Measurements from ENCODE around the gene SLC6A4. TPM values are rescaled to one million over a fixed set of nuclear protein-coding genes. Genes with fewer than 3 reads are reported as not detected.

SLC6A4 gene
- 10 to 100 TPM in 1 of 2 donors, 1 to 10 TPM in 1; 3.5 to 12.7 TPM for total RNA-seq
- polyA plus RNA-seq, result 1 to 10 TPM; 8.8 to 8.9 TPM
- long read RNA-seq, donor 1, result 0 reads
- long read RNA-seq, donor 2, result 0 reads
- long read RNA-seq, donor 3, result 0 reads
- long read RNA-seq, donor 4, result 0 reads
- long read RNA-seq, donor 5, result 0 reads

DNA sequence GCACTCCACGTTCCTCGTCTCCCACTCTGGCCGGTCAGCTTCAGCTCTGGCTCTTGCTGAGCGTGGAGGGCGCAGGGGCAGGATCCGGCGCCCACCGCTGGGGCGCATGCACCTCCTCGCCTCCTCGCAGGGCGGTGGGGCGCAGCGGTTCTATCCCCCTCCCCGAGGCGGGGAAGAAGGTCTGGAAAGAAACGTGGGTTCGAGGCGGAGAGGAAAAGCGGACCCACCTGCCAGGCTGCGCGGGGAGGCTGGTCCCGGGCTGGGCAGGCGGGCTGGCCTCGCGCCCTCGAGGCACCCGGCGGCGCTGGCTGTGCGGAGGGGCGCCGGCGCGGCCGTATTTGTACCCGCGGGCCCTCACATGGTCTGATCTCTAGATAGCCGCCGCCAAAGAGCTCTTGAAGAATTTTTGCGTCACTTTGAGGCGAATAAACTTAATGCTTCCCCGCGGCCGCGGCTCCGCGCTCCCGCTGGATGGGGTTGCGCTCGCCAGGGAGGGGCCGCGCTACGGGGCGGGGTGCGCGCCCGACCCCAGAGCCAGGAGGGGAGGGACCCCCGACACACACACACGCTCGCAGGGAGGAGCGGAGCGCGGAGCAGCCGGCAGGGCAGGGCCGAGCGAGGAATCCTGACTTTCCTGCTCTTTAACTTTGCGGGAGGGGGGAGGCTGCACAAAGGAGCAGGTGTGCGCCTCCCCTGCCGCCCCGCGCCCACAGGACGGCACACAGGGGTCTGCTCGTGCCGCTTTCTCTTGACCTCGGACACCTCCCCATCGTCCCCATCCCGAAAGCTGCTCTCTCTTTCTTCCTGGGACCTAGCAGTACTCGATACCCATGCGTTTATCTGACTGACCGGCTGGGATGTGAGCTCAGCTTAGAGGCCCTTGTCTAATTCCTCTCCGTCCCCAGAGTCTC, at the start of gene SLC6A4:
TSS of gene SLC6A4 (minus strand) at position 312 of the 911 bp plus-strand sequence. CDS start 13,739 bp downstream, outside the sequence.
- Histone ChIP-seq H3K4me1 (ENCODE audit: control insufficient read depth in 5 of 5, insufficient read depth in 5 of 5, low read length in 5 of 5) (peaks cover 0 to 31% (median 8%) of the 10 kb centered on the region in 5 donors), H3K9me3 (ENCODE audit: control insufficient read depth in 4 of 4, insufficient read depth in 3 of 4, low read length in 3 of 4) (peaks cover 0 to 7% (median 0%) of the 10 kb centered on the region in 4 donors), H3K36me3 (ENCODE audit: control insufficient read depth in 4 of 4, insufficient read depth in 4 of 4, low read length in 4 of 4) (no peaks in the 10 kb centered on the region), H3K4me3 (peak within 1 kb of the TSS; percentile 30), H3K9ac (ENCODE audit: insufficient read depth in 1 of 2, low read length in 2 of 2) (no peak within 1 kb of the TSS), H3K27ac (ENCODE audit: low read depth in 1 of 2, low read length in 1 of 2) (peak within 1 kb of the TSS in 1 of 2 donors; percentile 86), H3K27me3 (ENCODE audit: control insufficient read depth in 3 of 3, insufficient read depth in 3 of 3, low read length in 2 of 3) (peaks cover 0 to 57% (median 37%) of the 10 kb centered on the region in 3 donors)
- ATAC-seq (ENCODE audit: insufficient read depth, low FRiP score) (peak; percentile 32), DNase-seq (peak; percentile 38 to 47 (median 39))
- TF ChIP-seq, protein P1, sequence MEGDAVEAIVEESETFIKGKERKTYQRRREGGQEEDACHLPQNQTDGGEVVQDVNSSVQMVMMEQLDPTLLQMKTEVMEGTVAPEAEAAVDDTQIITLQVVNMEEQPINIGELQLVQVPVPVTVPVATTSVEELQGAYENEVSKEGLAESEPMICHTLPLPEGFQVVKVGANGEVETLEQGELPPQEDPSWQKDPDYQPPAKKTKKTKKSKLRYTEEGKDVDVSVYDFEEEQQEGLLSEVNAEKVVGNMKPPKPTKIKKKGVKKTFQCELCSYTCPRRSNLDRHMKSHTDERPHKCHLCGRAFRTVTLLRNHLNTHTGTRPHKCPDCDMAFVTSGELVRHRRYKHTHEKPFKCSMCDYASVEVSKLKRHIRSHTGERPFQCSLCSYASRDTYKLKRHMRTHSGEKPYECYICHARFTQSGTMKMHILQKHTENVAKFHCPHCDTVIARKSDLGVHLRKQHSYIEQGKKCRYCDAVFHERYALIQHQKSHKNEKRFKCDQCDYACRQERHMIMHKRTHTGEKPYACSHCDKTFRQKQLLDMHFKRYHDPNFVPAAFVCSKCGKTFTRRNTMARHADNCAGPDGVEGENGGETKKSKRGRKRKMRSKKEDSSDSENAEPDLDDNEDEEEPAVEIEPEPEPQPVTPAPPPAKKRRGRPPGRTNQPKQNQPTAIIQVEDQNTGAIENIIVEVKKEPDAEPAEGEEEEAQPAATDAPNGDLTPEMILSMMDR (IDR thresholded peaks at IDR 0.05; ENCODE audit: control extremely low read depth, extremely low read depth), result no peak
- WGBS, 2 donors, result 3 to 4% methylated on average over 80 to 82 of the region's 82 CpGs

DNA sequence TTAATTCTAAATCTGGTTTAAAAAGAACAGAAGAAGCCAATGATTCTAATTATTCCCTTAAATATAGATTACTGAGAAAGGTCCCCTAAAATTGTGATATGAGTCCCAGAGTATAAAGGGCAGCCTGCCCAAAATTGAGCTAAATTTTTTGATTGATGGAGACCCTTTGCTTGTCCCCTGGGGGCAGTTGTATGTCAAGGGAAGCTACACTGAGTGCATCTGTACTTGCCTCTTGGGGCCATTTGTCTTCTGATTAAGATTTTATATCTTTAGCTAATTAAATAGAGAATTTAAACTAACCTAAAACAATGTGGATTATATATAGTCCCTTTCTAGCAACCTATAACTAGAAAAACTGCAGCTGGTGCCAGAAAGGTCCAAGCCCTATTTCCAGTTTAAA, 43.7 kb upstream of the SLC6A4 start:
- ATAC-seq (ENCODE audit: insufficient read depth, low FRiP score) (no peak), DNase-seq (no peak)
- Histone ChIP-seq H3K4me3 (no peak overlapping the region), H3K27me3 (ENCODE audit: control insufficient read depth in 3 of 3, insufficient read depth in 3 of 3, low read length in 2 of 3) (no peaks in the 10 kb centered on the region), H3K9me3 (ENCODE audit: control insufficient read depth in 4 of 4, insufficient read depth in 3 of 4, low read length in 3 of 4) (no peaks in the 10 kb centered on the region), H3K4me1 (ENCODE audit: control insufficient read depth in 5 of 5, insufficient read depth in 5 of 5, low read length in 5 of 5) (peaks cover 0 to 2% (median 0%) of the 10 kb centered on the region in 5 donors), H3K27ac (ENCODE audit: low read depth in 1 of 2, low read length in 1 of 2) (no peak overlapping the region), H3K9ac (ENCODE audit: insufficient read depth in 1 of 2, low read length in 2 of 2) (no peak overlapping the region), H3K36me3 (ENCODE audit: control insufficient read depth in 4 of 4, insufficient read depth in 4 of 4, low read length in 4 of 4) (peaks cover 9 to 23% (median 12%) of the 10 kb centered on the region in 4 donors)
- TF ChIP-seq, protein P1 (IDR thresholded peaks at IDR 0.05; ENCODE audit: control extremely low read depth, extremely low read depth), result no peak

DNA sequence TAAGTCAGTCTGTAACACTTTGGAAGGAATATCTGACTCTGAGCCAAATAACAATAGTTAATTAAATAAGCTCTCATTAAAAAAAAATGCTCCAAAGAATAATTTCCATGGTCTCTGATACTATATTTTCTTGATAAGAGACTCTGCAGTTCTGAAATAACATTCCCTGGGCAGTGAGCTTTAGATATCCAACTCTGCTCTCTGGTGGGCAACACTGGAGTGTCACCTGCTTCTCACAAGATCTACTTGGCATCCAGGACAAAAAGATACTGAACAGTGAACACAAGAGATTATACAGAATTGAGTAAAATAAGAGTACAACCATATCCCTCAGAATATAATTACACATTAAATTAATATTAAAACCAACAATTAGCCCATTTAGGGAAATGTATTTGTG, 42.5 kb upstream of the SLC6A4 start:
- Histone ChIP-seq H3K27me3 (ENCODE audit: control insufficient read depth in 3 of 3, insufficient read depth in 3 of 3, low read length in 2 of 3) (no peaks in the 10 kb centered on the region), H3K4me3 (no peak overlapping the region), H3K4me1 (ENCODE audit: control insufficient read depth in 5 of 5, insufficient read depth in 5 of 5, low read length in 5 of 5) (peaks cover 0 to 2% (median 0%) of the 10 kb centered on the region in 5 donors), H3K27ac (ENCODE audit: low read depth in 1 of 2, low read length in 1 of 2) (no peak overlapping the region), H3K9me3 (ENCODE audit: control insufficient read depth in 4 of 4, insufficient read depth in 3 of 4, low read length in 3 of 4) (no peaks in the 10 kb centered on the region), H3K36me3 (ENCODE audit: control insufficient read depth in 4 of 4, insufficient read depth in 4 of 4, low read length in 4 of 4) (peaks cover 13 to 26% (median 19%) of the 10 kb centered on the region in 4 donors), H3K9ac (ENCODE audit: insufficient read depth in 1 of 2, low read length in 2 of 2) (no peak overlapping the region)
- TF ChIP-seq, protein P1 (IDR thresholded peaks at IDR 0.05; ENCODE audit: control extremely low read depth, extremely low read depth), result peak; percentile 22
- ATAC-seq (ENCODE audit: insufficient read depth, low FRiP score) (no peak), DNase-seq (peak; percentile 37 to 73 (median 66))

Measured in lung (tissue), 16 donors.